ELF-1 (cell line): ENCODE data around the gene TMEM117.
A peak's percentile ranks its signal among the peaks of the same experiment; 100 is the strongest.
"Not testable (repeated sequence)": the region's sequence is repeated elsewhere in the genome, so short reads cannot be mapped to it uniquely, and the experiment has no call there.

ENCODE experiments used
- DNase-seq: peaks from one replicate; pipeline ENCODE4 v3.0.0-alpha.2; 2016; ENCODE audit warnings: low read depth, low spot score

TMEM117 gene

DNA sequence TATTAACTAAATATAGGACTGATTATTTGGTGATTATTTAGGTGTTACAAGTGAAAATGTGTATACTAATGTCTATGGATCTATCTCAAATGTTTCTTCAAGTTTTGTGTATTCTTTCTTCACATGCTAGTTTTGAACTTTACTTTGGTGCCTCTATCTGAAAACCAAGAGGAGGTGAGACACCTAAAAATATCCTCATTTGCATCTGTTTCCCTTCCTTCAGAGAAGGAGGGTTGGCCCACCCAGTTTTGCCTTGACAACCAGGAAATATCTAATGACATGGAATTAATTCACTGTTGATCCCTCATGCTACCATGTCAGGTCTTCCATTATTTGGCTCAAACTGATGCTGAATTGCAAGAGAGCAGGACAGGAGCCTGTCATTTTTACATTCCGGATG is 539.8 kb downstream of the TMEM117 start:
- no peak for DNase-seq

DNA sequence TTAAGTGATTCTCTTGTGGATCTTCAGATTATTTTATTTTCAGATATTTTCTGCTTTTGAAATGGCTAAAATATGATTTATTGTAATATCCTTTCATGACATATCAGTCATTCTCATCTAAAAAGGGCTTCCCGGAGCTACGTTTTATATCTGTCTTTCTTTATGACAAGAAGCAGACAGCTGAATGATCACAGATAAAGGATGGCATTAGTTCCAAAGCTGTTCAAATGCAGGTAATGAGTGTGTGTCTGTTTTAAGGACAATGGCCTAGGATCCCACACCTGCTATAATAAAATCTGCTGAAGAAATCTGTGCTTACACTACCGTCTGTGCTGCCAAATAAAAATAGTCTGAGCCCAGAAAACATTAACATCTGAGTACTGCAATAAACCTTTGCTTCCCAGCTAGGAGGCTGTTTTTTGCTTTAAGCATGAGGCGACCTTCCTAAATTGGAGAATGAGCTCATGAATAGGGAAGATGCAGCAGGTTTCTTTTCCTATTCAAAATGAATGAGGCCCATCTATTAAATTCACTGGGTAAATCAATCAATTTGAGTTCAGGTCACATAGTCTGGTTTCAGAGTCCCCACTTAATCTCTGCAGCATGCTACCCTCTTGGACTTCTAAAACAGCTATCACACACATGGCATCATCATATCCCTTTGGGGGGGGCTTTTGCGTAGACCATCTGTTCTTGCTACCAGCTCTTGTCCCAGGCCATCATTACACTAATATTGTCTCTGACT is 541.7 kb downstream of the TMEM117 start:
- DNase-seq = no peak

DNA sequence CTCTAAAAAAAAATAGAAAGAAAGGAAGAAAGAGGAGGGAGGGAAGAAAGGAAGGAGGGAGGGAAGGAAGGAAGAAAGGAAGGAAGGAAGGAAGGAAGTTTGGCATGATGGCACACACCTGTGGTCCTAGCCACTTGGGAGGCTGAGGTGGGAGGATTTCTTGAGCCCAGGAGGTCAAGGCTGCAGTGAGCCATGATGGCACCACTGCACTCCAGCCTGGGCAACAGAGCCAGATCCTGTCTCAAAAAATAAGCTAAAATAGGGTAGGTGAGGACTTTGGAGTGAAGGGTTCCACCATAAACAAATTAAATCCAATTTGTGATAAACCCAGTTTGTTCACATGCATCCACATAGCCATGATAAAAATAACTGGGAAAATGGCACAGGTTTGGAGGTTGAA is 543.2 kb downstream of the TMEM117 start:
- DNase-seq = not testable (repeated sequence)

DNA sequence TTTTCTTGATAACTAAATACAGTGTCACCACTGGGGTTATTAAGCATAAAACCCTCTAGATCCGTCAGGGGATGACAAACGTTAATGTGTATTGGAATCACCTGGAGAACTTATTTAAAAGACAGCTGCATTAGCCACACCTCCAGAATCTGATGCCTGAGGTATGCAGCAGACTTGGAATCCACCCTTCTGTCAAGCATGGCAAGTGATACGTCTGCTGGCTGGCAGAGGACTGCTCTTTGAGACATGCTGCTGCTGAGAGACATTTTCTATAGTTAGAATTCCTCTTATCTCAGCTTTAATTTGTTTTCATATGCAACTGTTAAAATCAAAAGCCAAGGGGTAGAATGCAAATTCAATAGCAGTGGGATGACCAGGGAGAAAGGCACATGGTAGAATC is 544.0 kb downstream of the TMEM117 start:
- DNase-seq = no peak

DNA sequence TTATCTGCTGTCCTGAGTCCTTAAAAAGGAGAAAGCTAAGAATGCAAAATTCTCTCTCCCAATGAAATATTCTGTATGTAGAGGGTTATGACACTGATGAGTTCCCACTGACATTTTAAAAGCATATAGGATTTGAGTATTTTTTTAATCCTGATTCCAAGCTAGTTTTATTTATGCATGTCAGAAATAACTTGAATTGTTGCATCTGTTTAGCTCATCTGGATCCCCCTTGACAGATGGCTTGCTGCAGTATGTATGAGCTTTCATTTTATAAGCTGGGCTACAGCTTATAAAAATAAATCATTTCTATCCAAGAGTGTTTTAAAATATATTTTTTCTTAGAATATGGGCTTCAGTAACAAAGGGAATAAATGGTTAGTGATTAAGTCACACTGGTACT is 545.0 kb downstream of the TMEM117 start:
- DNase-seq = no peak

DNA sequence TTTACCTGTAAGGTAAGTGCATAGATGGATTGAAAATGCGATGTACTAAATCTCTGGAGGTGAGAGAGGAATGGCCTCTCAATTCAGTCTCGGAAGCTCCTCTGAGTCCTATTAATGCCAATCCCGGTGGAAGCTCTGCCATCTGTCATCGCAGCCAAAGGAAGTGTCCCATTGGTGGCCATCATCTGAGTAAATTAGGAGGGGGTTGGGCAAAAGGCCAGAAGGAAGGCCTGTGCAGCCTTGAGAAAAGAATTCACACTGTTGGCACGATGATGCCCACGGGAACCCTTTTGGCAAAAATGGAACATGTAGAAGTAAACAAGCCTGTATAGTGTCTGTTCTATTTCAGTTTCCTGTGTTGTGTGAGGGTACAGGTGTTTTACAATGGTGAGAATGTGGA is 545.5 kb downstream of the TMEM117 start:
- no peak for DNase-seq

DNA sequence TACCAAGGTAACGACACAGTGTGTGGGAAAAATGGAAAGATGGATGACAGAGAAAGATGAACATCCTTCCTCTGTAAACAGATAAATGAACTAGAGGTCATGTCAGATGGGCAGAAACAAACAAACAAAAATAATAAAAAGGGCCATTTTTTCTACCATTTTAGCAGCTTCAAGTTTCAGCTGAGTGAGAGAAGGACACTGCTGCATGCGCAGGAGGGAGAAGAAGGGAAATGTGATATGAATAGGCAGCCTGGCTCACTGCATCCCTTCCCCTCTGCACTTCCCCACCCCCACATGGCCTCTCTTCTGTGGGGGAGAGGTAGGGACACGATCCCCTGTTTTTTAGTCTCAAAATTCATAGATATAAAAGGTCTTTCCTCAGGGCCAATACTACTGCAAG is 548.3 kb downstream of the TMEM117 start:
- no peak for DNase-seq

DNA sequence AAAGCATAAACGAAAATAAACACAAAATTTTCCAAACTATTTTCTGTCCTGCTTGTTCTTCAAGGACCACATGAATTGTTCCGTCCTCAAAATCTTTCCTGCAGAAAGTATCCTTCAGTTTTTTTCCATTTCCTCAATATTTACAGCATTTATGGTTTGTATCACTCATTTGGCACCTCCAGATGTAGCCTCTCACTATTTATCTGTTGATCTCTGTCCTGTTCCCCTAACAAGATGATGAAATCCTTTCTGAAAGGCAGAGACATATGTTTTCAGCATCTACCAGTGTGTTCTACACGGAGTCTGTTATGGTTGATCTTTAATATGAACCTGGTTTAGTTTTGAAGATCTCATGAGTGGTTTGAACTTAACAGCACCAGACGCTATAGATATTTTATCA is 550.1 kb downstream of the TMEM117 start:
- DNase-seq = no peak

DNA sequence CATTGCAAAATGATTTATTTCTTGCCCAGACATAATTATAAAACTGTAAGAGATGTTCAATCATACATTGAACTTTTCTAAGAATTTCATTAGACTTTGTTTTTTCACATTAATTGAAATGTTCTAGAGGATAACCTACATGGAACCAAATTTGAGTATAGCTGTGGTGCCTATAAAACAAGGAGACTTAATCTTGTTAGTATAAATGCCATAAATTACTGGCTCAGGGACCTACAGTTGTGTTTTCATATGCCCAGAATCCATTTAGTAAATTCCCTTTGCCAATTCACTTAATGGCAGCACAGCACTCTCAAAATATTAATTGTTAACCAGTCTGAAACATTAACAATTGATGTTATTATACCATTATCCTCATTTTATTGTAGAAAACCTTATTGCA is 551.7 kb downstream of the TMEM117 start:
- DNase-seq = no peak

DNA sequence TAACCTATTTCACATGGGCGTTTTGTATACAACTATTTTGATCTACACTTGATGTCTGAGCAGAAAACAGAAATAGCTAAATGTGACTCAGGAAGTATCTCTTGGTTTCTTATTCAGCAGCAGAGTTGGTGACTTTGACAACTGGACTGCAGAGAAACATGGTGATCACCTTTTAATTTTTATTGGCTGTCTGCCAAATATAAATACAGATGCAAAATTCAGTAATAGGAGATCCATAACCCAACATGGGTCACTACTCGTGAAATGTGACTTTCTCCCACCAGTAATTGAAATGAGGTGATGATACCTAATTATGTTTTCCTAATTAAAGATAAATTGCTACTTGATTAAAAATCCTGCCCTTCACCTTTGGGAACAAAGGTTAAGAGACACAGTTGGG is 553.2 kb downstream of the TMEM117 start:
- no peak for DNase-seq

DNA sequence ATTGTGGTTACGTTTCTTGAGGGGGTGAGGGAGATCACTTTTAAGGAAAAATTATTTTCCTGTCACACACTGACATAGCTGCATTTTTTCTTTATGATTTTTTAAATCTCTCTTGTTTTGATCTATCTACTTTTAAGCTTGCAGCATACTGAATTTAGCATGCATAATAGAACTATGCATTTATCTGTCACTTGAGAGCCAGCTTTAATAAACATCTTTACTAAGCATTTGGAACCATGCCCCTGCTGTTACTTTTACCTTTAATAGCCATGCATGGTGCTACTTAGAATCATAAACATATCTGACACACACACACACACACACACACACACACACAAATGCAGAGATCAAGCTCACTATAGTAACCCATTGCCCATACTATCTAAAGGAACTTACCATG is 554.0 kb downstream of the TMEM117 start:
- DNase-seq = no peak

DNA sequence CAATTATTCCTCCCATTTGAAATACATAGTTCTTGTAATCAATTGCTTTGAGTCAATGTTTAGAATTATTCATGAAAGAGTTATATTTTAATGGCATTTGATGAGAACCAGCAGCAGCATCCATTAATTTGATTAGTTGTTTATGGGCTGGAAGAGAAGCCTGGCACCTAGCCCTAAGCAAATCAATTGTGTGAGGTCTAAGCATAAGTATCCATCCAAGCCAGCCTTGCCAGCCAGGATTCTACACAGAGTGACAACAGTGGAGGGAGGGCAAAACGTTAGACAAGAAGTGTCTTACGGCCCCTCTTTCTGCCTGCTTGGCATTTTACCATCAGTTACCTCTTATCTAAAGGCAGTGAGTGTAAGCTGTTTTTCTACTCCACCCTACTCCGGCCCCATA is 561.8 kb downstream of the TMEM117 start:
- no peak for DNase-seq

DNA sequence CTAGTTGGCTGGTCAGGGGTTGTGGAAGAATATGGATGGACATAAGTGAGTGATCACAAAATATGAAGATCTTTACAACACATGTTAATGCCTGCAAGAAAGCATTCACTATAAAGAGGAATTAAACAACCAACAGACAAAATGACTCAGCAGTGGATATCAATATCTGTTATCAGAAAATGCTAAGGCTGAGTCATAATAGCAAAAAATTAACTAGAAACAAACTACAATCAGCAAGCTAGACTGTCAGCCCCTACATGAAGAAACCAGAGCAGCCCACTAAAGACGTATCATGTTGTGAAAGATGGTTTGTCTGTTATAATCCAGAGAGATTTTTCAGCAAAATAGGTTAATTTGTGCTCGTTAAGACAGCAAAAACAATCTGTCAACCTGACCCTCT is 567.3 kb downstream of the TMEM117 start:
- DNase-seq = no peak

DNA sequence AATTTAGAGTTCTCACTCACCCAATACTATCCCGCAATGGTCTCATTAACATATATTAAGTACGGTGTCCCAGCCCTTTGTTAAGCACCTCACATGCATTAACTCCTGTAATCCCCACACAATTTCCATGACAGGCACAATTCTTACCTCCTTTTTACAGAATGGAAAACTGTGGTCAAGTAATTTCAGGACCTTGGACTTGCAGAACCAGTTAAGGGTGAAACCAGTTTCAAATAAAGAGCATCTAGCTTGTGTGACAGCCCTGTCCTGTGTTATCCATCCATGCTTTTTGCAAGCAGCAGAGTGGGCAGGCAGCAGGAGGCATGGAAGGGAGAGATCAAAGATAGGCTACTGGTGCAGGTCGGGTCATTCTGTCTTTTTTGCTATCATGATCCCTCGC is 569.4 kb downstream of the TMEM117 start:
- peak; percentile 3 for DNase-seq

DNA sequence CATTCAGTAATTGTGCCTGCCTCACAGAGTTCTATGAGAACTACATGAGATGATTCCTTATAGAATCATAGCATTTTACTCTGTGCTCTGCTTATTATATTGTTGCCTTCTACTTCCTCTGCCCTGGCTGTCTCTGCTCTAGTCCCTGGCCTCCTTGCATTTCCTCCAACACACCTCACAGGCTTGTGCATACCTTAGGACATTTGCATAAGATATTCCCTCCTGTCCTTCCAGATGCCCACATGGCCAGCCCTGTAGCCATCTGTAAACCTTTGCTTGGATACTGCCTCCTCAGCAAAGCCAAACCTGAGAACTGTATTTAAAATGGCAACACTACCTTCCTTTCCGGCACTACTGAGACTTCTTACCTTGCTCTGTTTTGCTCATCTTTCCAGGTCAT is 586.7 kb downstream of the TMEM117 start:
- DNase-seq = no peak

DNA sequence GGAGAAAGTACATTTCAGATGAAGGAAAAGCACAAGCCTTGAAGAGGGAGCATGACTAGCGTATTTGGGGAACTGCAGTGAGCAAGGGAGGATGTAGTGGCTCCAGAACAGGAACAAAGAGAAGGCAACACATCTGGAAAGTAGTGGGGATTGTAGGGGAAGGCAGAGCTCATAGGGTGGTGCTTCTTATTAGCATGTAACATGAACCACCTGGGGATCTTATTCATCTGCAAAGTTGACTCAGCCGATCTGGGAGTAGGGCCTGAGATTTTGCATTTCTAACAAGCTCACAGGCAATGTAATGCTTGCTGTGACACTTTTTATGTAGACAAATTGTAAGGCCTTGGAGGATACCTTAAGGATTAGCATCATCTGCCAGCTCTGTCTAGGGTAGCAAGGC is 592.9 kb downstream of the TMEM117 start:
- peak; percentile 27 for DNase-seq

DNA sequence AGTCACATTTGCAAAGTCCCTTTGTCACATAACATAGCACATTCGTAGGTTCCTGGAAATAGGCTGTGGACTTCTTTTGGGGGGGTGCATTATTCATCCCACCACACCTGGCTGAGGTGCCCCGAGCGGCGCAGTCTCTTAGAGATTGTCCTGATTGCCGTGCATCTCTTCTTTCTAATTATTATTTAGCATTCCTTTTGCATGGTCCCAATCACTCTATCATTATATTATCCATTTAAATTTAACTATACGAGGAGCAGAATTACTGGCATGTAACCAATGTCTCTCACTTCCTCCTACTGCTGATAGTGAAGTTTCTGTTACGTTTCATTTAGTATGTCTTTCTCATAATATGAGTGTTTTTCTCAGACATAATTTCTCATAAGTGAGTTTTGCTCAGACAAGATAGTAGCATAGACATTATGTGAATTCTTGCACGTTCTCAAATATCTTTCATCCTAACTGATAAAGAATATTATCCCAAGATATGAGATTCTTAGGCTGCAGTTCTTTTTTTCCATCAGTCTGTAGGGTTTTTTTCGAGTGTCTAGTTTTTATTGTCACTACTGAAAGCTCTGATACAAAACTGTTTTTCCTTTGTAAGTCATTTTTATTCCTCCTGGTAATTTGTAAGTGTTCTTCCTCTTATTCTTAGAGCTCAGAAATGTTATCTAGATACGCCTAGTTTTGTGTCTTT is 595.9 kb downstream of the TMEM117 start:
- DNase-seq = no peak

DNA sequence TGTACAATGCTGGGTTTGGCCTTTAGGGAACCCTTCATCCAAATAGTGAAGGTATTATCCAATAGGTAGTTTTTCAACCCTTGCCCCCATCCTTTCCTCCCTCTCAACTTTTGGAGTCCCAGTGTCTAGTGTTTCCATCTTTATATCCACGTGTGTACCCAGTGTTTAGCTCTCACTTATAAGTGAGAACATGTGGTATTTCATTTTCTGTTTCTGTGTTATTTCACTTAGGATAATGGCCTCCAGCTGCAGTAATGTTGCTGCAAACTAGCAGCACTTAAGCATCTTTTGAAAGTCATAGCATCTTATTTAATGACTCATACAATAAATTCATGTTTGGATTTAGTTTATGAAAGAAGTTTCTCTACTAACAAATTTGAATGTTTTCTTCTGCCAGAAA is 597.8 kb downstream of the TMEM117 start:
- DNase-seq = no peak

DNA sequence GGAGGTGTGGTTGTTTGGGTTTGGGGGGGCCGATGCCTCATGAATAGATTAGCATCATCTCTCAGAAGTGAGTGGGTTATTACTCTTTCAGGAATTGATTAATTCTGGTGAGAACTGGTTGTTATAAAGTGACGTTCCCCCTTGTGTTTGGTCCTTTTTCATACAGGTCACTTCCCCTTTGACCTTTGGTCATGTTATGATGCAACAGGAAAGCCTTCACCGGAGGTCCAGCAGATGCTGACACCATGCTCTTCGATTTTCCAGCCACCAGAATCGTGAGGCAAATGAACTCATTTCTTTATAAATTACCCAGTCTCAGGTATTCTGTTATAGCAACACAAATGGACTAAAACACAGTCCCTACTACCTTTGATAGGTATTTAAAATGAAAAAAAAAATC is 600.9 kb downstream of the TMEM117 start:
- no peak for DNase-seq
